GM23338 (cell line): ENCODE measurements around the gene OSBPL10.

Source experiments
- CREB1 ChIP-seq: fragments of 250-450 bp; sonication (Bioruptor Pico); IDR thresholded peaks from 2 replicates; pipeline ENCODE4 v1.5.0; 2020; ENCODE audit warnings: low read depth, mild to moderate bottlenecking, moderate library complexity
- CTCF ChIP-seq, 2 experiments: fragments of 200-600 bp in 1 of 2; sonication (generic) in 1 of 2; conservative IDR thresholded peaks; 2 replicates each; pipeline versions ENCODE4 v1.5.1 to v1.6.1; 2016 to 2017; ENCODE audit warnings: antibody characterized with exemption in 2 of 2, low read depth in 2 of 2, mild to moderate bottlenecking in 2 of 2, moderate library complexity in 1 of 2
- ETS1 ChIP-seq: IDR thresholded peaks from 2 replicates; pipeline ENCODE4 v1.6.1; 2016; ENCODE audit warnings: antibody characterized with exemption
- EZH2 ChIP-seq: fragments of 200-600 bp; sonication (generic); IDR thresholded peaks from one replicate; pipeline ENCODE4 v1.8.0; 2017; ENCODE audit warnings: antibody characterized with exemption, mild to moderate bottlenecking, low read depth; ENCODE audit not compliant: unreplicated experiment
- EZH2phosphoT487 ChIP-seq: fragments of 200-600 bp; sonication (generic); IDR thresholded peaks from one replicate; pipeline ENCODE4 v1.8.1; 2018; ENCODE audit warnings: antibody characterized with exemption; ENCODE audit not compliant: unreplicated experiment
- JUNB ChIP-seq: IDR thresholded peaks from one replicate; pipeline ENCODE4 v1.6.1; 2016; ENCODE audit warnings: antibody characterized with exemption; ENCODE audit not compliant: unreplicated experiment
- NANOG ChIP-seq: IDR thresholded peaks from 2 replicates; pipeline ENCODE4 v1.6.1; 2016; ENCODE audit warnings: antibody characterized with exemption, borderline replicate concordance
- POLR2AphosphoS5 ChIP-seq: IDR thresholded peaks from 2 replicates; pipeline ENCODE4 v1.6.1; 2016; ENCODE audit warnings: antibody characterized with exemption, low read depth
- REST ChIP-seq: IDR thresholded peaks from one replicate; pipeline ENCODE4 v1.6.1; 2018; ENCODE audit warnings: antibody characterized with exemption; ENCODE audit not compliant: unreplicated experiment
- STAT1 ChIP-seq: IDR thresholded peaks from one replicate; pipeline ENCODE4 v1.6.1; 2016; ENCODE audit warnings: antibody characterized with exemption; ENCODE audit not compliant: unreplicated experiment
- ZNF114 ChIP-seq: fragments of 250-450 bp; sonication (Bioruptor Pico); IDR thresholded peaks from 2 replicates; pipeline ENCODE4 v1.5.0; 2020; ENCODE audit warnings: mild to moderate bottlenecking, moderate library complexity
- ZNF331 ChIP-seq: fragments of 250-450 bp; sonication (Bioruptor Pico); IDR thresholded peaks from 2 replicates; pipeline ENCODE4 v1.5.0; 2020; ENCODE audit warnings: low read depth, mild to moderate bottlenecking, moderate library complexity
- ZNF462 ChIP-seq: fragments of 250-450 bp; sonication (Bioruptor Pico); IDR thresholded peaks from 2 replicates; pipeline ENCODE4 v1.5.0; 2020; ENCODE audit warnings: mild to moderate bottlenecking, moderate library complexity

GRCh38 chr3:31906182-31906581 is 74.9 kb downstream of the OSBPL10 start:
- TF ChIP-seq CREB1 (CRISPR knock-in tag) (no peak), EZH2phosphoT487 (no peak), CTCF (conservative IDR thresholded peaks at IDR 0.05; ENCODE audit: low read depth in 2 of 2) (no peak), REST (no peak), POLR2AphosphoS5 (no peak), NANOG (no peak), EZH2 (no peak), ETS1 (no peak), ZNF114 (CRISPR knock-in tag) (no peak), JUNB (no peak), STAT1 (no peak), ZNF331 (CRISPR knock-in tag) (no peak), ZNF462 (no peak)
